ENCODE results near the gene IL1RL1. TPM values are rescaled to one million over a fixed set of nuclear protein-coding genes. Genes with fewer than 3 reads are reported as not detected.
A peak's percentile ranks its signal among the peaks of the same experiment; 100 is the strongest.
"Not testable (repeated sequence)": the region's sequence is repeated elsewhere in the genome, so short reads cannot be mapped to it uniquely, and the experiment has no call there.

Gene IL1RL1
- total RNA-seq, 1 experiment from 2014 or later: 10.0 TPM

GRCh38 chr2:102317715-102318114 is 6.4 kb downstream of the IL1RL1 start:
- Mint-ChIP-seq H3K27ac (ENCODE audit: low read depth, unreplicated experiment) (no peak overlapping the region), H3K4me3 (ENCODE audit: unreplicated experiment) (no peak overlapping the region), H3K9me3 (ENCODE audit: unreplicated experiment) (no peaks in the 10 kb centered on the region), H3K4me1 (ENCODE audit: insufficient read depth, unreplicated experiment) (peaks cover 9% of the 10 kb centered on the region), H3K27me3 (ENCODE audit: insufficient read depth, unreplicated experiment) (no peaks in the 10 kb centered on the region), H3K36me3 (ENCODE audit: insufficient read depth, unreplicated experiment) (no peaks in the 10 kb centered on the region)
- BruUV-seq (replicated peaks): no TSS peak
- intact Hi-C loops (cut with micrococcal nuclease): no loop called here
- POLR2A ChIA-PET: no interaction called here
- DNase-seq (ENCODE audit: unreplicated experiment): peak; percentile 66
- CTCF ChIA-PET: interaction anchor here (0.7 kb wide), 1 partner anchor 15 kb away, joined by 5 read pairs; no protein-coding TSS in a partner anchor
- TF ChIP-seq CTCF (IDR thresholded peaks at IDR 0.05; ENCODE audit: unreplicated experiment): no peak

- H3K27me3 Mint-ChIP-seq (ENCODE audit: insufficient read depth, unreplicated experiment): no peaks in the 10 kb centered on the region
- no peaks in the 10 kb centered on the region for H3K9me3 Mint-ChIP-seq (ENCODE audit: unreplicated experiment)
- H3K36me3 Mint-ChIP-seq (ENCODE audit: insufficient read depth, unreplicated experiment): no peaks in the 10 kb centered on the region
- intact Hi-C loops (cut with micrococcal nuclease): no loop called here
- H3K4me3 Mint-ChIP-seq (ENCODE audit: unreplicated experiment): no peak overlapping the region
- ChIA-PET POLR2A (interaction anchor here (1.0 kb wide), 1 partner anchor 15 kb away, joined by 3 read pairs; no protein-coding TSS in a partner anchor), CTCF (interaction anchor here (0.7 kb wide), 2 partner anchors 16 to 77 kb away, joined by 3 to 5 read pairs; no protein-coding TSS in a partner anchor)
- H3K27ac Mint-ChIP-seq (ENCODE audit: low read depth, unreplicated experiment): no peak overlapping the region
- H3K4me1 Mint-ChIP-seq (ENCODE audit: insufficient read depth, unreplicated experiment): peaks cover 4% of the 10 kb centered on the region
- TF ChIP-seq CTCF (IDR thresholded peaks at IDR 0.05; ENCODE audit: unreplicated experiment): no peak
- no TSS peak for BruUV-seq (replicated peaks)
- no peak for DNase-seq (ENCODE audit: unreplicated experiment)
Observed at GRCh38 chr2:102318437-102318836, 7.1 kb downstream of the IL1RL1 start.

- Mint-ChIP-seq H3K36me3 (ENCODE audit: insufficient read depth, unreplicated experiment) (peaks cover 6% of the 10 kb centered on the region), H3K9me3 (ENCODE audit: unreplicated experiment) (no peaks in the 10 kb centered on the region), H3K4me3 (ENCODE audit: unreplicated experiment) (no peak overlapping the region), H3K4me1 (ENCODE audit: insufficient read depth, unreplicated experiment) (no peaks in the 10 kb centered on the region), H3K27me3 (ENCODE audit: insufficient read depth, unreplicated experiment) (no peaks in the 10 kb centered on the region), H3K27ac (ENCODE audit: low read depth, unreplicated experiment) (no peak overlapping the region)
- TF ChIP-seq CTCF (IDR thresholded peaks at IDR 0.05; ENCODE audit: unreplicated experiment): no peak
- POLR2A ChIA-PET: no interaction called here
- no TSS peak for BruUV-seq (replicated peaks)
- DNase-seq (ENCODE audit: unreplicated experiment): no peak
- CTCF ChIA-PET: no interaction called here
- intact Hi-C loops (cut with micrococcal nuclease): no loop called here
Observed at GRCh38 chr2:102321941-102322719, 10.8 kb downstream of the IL1RL1 start.

- H3K4me1 Mint-ChIP-seq (ENCODE audit: insufficient read depth, unreplicated experiment); intact Hi-C loops (cut with micrococcal nuclease); H3K27me3 Mint-ChIP-seq (ENCODE audit: insufficient read depth, unreplicated experiment); H3K36me3 Mint-ChIP-seq (ENCODE audit: insufficient read depth, unreplicated experiment); H3K4me3 Mint-ChIP-seq (ENCODE audit: unreplicated experiment); BruUV-seq (replicated peaks); DNase-seq (ENCODE audit: unreplicated experiment); POLR2A ChIA-PET; H3K9me3 Mint-ChIP-seq (ENCODE audit: unreplicated experiment); H3K27ac Mint-ChIP-seq (ENCODE audit: low read depth, unreplicated experiment): not testable (repeated sequence)
- CTCF ChIA-PET: interaction anchor here (1.1 kb wide), 1 partner anchor 11 kb away, joined by 4 read pairs; no protein-coding TSS in a partner anchor
Observed at GRCh38 chr2:102324914-102325313, 13.6 kb downstream of the IL1RL1 start.

All from MCF 10A (cell line).